ENCODE data around the gene GAREM1. TPM values are rescaled to one million over a fixed set of nuclear protein-coding genes. Genes with fewer than 3 reads are reported as not detected.

GAREM1 gene
- total RNA-seq, 1 experiment from 2014 or later, result 11.1 TPM

DNA sequence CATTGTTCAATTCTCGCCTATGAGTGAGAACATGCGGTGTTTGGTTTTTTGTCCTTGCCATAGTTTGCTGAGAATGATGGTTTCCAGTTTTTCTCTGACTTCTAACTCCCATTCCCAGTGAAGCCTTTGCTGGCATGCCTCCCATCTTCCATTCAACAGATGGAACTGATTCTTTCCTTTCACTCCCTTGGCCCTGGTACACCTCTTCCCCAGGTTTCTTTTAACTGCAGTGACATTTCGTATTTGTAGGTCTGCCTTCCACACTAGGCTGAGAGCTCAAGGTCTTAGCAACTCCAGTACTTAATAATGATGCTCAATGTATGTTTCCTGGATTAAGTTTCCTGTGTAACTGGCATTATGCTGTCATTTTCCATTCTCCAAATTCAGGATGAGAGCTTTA, 48.5 kb downstream of the GAREM1 start:
- no peak overlapping the region for H3K9ac ChIP-seq (ENCODE audit: low read length)
- H3K4me2 ChIP-seq (ENCODE audit: low read length), result no peak overlapping the region
- no peaks in the 10 kb centered on the region for H3K9me3 ChIP-seq (ENCODE audit: control insufficient read depth in 1 of 2, insufficient read depth in 1 of 2, low read depth in 1 of 2, low read length in 2 of 2)
- H3K4me3 ChIP-seq (replicated peaks in 1 of 2; ENCODE audit: low read depth in 1 of 2, low read length in 2 of 2), result no peak overlapping the region
- ATAC-seq (no peak), DNase-seq (ENCODE audit: low read depth, low spot score) (no peak)
- H3K27me3 ChIP-seq (ENCODE audit: insufficient read depth, low read length), result no peaks in the 10 kb centered on the region
- no peak overlapping the region for H2AFZ ChIP-seq (ENCODE audit: low read depth, low read length, poor library complexity, severe bottlenecking)
- H3K9me2 ChIP-seq (ENCODE audit: insufficient read depth), result no peaks in the 10 kb centered on the region
- POLR2A ChIA-PET, result no interaction called here
- BruUV-seq (replicated peaks), result no TSS peak
- H4K20me1 ChIP-seq (ENCODE audit: insufficient read depth), result no peaks in the 10 kb centered on the region
- CTCF ChIA-PET, result no interaction called here
- no peaks in the 10 kb centered on the region for H3K79me2 ChIP-seq (ENCODE audit: insufficient read depth, low read length)
- RAD21 ChIA-PET (ENCODE audit: low non-redundant PET in 1 of 2, low total read pairs in 2 of 2, uncharacterized antibody in 2 of 2, unreplicated experiment in 2 of 2), result no interaction called here
- no peak overlapping the region for H3K27ac ChIP-seq (ENCODE audit: low read depth, low read length)
- TF ChIP-seq, protein P1, sequence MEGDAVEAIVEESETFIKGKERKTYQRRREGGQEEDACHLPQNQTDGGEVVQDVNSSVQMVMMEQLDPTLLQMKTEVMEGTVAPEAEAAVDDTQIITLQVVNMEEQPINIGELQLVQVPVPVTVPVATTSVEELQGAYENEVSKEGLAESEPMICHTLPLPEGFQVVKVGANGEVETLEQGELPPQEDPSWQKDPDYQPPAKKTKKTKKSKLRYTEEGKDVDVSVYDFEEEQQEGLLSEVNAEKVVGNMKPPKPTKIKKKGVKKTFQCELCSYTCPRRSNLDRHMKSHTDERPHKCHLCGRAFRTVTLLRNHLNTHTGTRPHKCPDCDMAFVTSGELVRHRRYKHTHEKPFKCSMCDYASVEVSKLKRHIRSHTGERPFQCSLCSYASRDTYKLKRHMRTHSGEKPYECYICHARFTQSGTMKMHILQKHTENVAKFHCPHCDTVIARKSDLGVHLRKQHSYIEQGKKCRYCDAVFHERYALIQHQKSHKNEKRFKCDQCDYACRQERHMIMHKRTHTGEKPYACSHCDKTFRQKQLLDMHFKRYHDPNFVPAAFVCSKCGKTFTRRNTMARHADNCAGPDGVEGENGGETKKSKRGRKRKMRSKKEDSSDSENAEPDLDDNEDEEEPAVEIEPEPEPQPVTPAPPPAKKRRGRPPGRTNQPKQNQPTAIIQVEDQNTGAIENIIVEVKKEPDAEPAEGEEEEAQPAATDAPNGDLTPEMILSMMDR (IDR thresholded peaks at IDR 0.05 in 2 of 3, conservative IDR thresholded peaks at IDR 0.05 in 1 of 3; ENCODE audit: borderline replicate concordance in 1 of 3, insufficient read depth in 1 of 3, low read depth in 2 of 3, low read length in 2 of 3), result no peak
- TF ChIP-seq, protein P2, sequence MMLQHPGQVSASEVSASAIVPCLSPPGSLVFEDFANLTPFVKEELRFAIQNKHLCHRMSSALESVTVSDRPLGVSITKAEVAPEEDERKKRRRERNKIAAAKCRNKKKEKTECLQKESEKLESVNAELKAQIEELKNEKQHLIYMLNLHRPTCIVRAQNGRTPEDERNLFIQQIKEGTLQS (IDR thresholded peaks at IDR 0.05), result no peak
- TF ChIP-seq CBX3 (IDR thresholded peaks at IDR 0.05; ENCODE audit: low read depth) (no peak), SP1 (IDR thresholded peaks at IDR 0.05; ENCODE audit: low read depth) (no peak), POLR2AphosphoS5 (IDR thresholded peaks at IDR 0.05; ENCODE audit: low read depth, low read length) (no peak), EZH2phosphoT487 (IDR thresholded peaks at IDR 0.05; ENCODE audit: borderline replicate concordance) (no peak), EGR1 (IDR thresholded peaks at IDR 0.05; ENCODE audit: low read depth) (no peak), FOSL1 (IDR thresholded peaks at IDR 0.05; ENCODE audit: low read depth) (no peak), RAD21 (IDR thresholded peaks at IDR 0.05; ENCODE audit: low read depth) (no peak), SRF (IDR thresholded peaks at IDR 0.05; ENCODE audit: low read depth) (no peak), ELF1 (IDR thresholded peaks at IDR 0.05; ENCODE audit: borderline replicate concordance, low read depth) (no peak), ZFX (IDR thresholded peaks at IDR 0.05) (no peak), YY1 (IDR thresholded peaks at IDR 0.05; ENCODE audit: extremely low read depth, insufficient replicate concordance, low read depth, low read length) (no peak), POLR2A (IDR thresholded peaks at IDR 0.05; ENCODE audit: borderline replicate concordance, extremely low read depth, insufficient read depth, insufficient read length) (no peak), SIN3A (IDR thresholded peaks at IDR 0.05; ENCODE audit: low read depth) (no peak), CEBPB (IDR thresholded peaks at IDR 0.05; ENCODE audit: low read depth) (no peak), EZH2 (IDR thresholded peaks at IDR 0.05) (no peak), TCF7L2 (IDR thresholded peaks at IDR 0.05; ENCODE audit: borderline replicate concordance, extremely low read depth, insufficient read depth, insufficient read length) (no peak)
- TF ChIP-seq, protein P3, sequence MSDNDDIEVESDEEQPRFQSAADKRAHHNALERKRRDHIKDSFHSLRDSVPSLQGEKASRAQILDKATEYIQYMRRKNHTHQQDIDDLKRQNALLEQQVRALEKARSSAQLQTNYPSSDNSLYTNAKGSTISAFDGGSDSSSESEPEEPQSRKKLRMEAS (IDR thresholded peaks at IDR 0.05), result no peak
- TF ChIP-seq, protein P4, sequence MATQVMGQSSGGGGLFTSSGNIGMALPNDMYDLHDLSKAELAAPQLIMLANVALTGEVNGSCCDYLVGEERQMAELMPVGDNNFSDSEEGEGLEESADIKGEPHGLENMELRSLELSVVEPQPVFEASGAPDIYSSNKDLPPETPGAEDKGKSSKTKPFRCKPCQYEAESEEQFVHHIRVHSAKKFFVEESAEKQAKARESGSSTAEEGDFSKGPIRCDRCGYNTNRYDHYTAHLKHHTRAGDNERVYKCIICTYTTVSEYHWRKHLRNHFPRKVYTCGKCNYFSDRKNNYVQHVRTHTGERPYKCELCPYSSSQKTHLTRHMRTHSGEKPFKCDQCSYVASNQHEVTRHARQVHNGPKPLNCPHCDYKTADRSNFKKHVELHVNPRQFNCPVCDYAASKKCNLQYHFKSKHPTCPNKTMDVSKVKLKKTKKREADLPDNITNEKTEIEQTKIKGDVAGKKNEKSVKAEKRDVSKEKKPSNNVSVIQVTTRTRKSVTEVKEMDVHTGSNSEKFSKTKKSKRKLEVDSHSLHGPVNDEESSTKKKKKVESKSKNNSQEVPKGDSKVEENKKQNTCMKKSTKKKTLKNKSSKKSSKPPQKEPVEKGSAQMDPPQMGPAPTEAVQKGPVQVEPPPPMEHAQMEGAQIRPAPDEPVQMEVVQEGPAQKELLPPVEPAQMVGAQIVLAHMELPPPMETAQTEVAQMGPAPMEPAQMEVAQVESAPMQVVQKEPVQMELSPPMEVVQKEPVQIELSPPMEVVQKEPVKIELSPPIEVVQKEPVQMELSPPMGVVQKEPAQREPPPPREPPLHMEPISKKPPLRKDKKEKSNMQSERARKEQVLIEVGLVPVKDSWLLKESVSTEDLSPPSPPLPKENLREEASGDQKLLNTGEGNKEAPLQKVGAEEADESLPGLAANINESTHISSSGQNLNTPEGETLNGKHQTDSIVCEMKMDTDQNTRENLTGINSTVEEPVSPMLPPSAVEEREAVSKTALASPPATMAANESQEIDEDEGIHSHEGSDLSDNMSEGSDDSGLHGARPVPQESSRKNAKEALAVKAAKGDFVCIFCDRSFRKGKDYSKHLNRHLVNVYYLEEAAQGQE (IDR thresholded peaks at IDR 0.05; ENCODE audit: low read depth), result no peak
- no peaks in the 10 kb centered on the region for H3K36me3 ChIP-seq (ENCODE audit: control insufficient read depth in 1 of 2, insufficient read depth in 2 of 2, low read length in 2 of 2)
- no peaks in the 10 kb centered on the region for H3K4me1 ChIP-seq (ENCODE audit: control insufficient read depth in 1 of 2, insufficient read depth in 2 of 2, low read length in 2 of 2)
- intact Hi-C loops (cut with micrococcal nuclease), result no loop called here

All from HCT116 (cell line).